NCI-H82 treated with DMSO at 0.1 percent for 48 hours (cell line): ENCODE measurements around the gene FLNB.
A peak's percentile ranks its signal among the peaks of the same experiment; 100 is the strongest.

Experiments used
- DNase-seq: peaks from one replicate; lab custom pipeline; 2025; ENCODE audit not compliant: unreplicated experiment; lab: John Stamatoyannopoulos, UW

The FLNB gene

DNA sequence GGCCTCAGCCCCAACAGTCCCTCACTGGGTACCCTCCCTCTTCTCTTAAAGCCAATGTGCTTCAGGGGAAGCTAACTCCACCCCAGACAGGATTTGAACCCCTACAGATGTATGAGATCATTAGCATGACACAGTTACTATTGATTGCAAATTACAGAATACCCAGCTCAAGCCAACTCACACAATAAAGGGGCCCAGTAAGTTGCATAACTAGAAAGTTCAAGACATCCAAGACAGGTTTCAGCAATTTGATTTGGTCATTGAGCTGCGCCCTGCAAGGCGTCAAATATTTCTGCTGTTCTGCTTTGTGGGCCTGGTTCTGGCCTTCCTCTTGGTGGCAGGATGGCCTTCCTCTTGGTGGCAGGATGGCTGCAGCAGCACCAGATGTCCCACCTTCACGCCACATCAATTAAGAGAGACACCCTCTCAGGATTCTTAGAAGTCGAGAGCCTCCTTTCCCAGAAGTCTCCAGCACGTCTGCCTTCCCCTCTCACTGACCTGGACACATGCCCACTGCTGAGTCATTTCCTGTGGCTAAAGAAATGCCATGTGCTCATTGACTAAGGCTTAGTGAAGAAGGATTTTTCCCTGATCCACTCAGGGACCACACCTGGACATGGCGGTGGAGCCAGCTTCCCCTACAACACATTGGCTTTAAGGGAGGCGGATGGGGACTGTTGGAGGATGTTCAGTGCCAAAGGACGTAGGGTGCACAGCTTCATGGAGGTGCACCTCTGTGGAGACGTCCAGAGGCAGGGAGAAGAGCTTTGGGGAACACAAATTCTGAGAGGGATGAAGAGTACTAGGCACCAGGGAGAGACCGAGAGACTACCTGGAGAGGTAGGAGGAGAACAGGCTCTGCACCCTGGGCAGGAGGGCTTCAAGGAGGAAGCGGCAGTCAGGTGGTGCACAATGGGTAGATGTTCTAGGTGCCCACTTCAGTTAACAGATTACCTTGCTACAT is 153.5 kb downstream of the FLNB start:
- DNase-seq = no peak

- no peak for DNase-seq
These were observed 155.0 kb downstream of the FLNB start for GRCh38 chr3:58163234-58163633.

- DNase-seq = no peak
These were observed 156.1 kb downstream of the FLNB start for GRCh38 chr3:58164199-58164879.

GRCh38 chr3:58164906-58165821 is 156.9 kb downstream of the FLNB start:
- DNase-seq = no peak

- DNase-seq = peak; percentile 2
These were observed 159.5 kb downstream of the FLNB start for GRCh38 chr3:58167431-58168351.

DNA sequence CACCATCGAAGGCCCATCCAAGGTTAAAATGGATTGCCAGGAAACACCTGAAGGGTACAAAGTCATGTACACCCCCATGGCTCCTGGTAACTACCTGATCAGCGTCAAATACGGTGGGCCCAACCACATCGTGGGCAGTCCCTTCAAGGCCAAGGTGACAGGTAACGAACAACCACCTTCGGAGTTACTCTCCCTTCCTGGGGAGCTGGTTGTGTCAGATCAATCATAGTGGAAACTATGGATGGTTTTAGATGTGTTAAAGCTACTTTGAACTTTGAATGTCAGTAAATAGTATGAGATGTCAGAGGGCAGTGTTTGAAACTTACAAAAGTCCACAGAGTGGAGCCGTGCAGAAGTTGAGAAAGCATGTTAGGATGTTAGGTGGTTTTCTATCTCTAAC is 160.3 kb downstream of the FLNB start:
- DNase-seq = no peak

- no peak for DNase-seq
These were observed 161.1 kb downstream of the FLNB start for GRCh38 chr3:58169371-58169770.

GRCh38 chr3:58170376-58170775 is 162.2 kb downstream of the FLNB start:
- DNase-seq = no peak

- no peak for DNase-seq
These were observed 162.9 kb downstream of the FLNB start for GRCh38 chr3:58171126-58171525.

GRCh38 chr3:58173029-58173668 is 164.9 kb downstream of the FLNB start:
- no peak for DNase-seq

- DNase-seq = peak; percentile 6
These were observed 165.6 kb downstream of the FLNB start for GRCh38 chr3:58173669-58174398.

- no peak for DNase-seq
These were observed 166.9 kb downstream of the FLNB start for GRCh38 chr3:58175187-58175436.

GRCh38 chr3:58175437-58176184 is 167.4 kb downstream of the FLNB start:
- DNase-seq = no peak

- DNase-seq = no peak
These were observed 167.9 kb downstream of the FLNB start for GRCh38 chr3:58176185-58176530.

DNA sequence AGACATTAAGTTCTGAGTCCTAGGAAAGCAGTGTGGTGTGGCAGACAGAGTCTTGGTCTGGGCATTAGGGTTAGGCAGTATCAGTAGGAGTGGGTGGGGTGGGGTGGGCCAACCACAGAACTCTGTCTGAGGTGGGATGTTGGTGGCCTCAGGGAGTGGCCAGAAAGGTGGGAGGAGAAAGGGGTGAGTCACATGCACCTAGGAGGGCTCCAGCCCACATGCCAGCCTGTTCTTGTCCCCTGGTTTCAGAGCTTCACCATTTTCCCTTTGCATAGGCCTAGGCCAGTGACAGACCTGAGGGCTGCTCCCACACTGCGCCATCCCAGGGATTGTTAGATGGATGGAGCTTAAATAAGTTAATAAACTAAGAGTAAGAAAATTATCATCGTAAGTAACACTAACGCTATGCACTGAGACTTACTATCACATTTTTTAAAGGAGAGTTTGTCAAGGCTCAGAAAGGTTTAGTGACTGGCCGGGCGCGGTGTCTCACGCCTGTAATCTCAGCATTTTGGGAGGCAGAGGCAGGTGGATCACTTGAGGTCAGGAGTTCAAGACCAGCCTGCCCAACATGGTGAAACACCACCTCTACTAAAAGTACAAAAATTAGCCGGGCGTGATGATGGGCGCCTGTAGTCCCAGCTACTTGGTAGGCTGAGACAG is 168.7 kb downstream of the FLNB start:
- DNase-seq = no peak

DNA sequence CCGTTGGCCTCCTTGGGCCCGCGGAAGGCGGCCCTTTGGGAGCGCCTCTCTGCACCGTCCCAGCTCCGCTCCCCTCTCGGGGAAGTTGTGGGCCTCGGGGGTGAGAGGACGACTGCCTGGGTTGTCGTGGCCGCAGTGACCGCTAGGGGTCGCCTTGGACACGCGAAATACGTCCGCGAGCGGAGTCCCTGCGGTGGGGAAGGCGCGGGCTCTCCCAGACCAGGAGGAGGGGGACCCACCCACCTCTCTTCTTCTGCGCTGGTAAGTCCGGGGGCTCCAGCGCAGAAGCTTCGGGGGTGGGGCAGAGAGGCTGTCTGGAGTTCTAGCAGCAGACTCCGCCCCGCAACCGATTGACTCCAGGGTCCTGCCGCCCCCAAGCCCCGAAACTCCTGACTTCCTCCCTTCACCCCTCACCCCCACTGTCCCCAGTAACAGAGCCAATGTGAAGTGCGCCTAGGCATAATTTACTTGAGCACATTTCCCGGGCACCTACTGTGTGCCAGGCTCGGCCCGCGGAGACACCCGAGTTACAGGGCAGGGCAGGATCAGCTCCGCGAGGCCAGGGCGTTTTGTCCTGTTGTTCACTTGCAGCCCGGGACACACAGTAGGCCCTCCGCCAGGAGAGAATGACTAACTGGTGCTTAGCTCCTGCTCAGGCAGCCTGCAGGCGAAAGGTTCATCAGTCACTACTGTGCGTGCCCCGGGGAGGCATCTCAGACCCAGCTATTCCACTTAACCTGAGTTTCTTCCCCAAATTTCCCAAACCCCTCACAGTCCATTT is 169.7 kb downstream of the FLNB start:
- DNase-seq = peak; percentile 4

DNA sequence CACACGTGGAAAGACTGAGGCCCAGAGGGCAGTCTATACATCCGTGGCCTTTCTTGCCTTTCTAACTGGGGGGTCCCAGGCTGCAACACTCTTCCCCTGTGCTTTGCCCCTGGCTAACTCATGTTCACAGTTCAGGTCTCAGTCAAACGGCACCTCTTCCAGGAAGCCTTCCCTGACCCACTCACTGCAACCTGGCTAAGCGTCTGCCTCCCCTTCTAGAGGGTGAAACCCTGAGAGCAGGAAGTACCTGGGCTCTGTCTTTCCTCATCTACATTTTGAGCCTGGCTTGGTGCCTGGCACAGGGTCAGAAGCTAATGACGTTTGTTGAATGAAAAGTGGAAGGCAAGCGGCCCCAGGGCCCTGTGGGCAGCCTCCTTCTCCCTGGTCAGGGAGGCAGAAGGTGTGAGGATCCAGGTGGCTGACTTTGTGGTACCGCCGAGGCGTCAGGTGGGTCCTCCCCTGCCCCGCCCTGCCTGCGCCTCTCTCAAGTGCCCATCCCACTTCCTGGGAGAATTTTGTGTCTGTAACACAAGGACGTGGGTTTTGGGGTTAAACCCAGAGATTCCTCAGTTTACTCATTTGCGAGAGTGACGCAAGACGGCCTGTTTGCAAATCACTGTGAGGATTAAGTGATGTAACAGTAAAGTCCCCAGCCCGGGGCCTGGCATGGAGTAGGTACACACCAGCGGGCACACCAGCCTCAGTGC is 170.5 kb downstream of the FLNB start:
- no peak for DNase-seq
